Measurements from ENCODE around the gene SPTBN5.

SPTBN5 gene

DNA sequence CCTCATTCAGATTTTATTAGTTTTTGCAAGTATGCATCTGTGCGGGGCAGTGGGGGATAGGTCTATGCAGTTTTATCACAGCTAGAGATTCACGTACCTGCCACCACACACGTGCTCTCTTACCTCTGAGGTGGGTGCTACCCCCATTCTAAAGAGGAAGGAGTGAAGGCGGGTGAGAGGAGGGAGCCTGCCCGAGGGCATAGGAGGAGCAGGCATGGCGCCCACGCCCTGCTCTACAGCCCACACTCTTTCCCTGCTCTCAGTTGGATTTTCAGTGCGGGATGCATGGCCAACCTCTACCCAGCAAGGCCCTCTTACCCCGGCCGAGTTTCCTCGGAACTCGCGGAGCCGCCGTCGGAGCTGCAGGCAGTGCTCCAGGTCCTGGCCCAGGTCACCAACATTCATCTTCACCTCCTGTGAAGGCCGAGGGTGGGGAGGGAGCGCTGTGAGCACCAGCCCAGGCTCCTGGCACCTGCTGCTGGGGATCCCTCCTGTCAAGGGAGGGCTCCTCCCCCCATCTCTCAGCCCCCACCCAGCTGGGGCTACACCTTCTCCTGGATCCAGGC lies 28.3 kb downstream of the SPTBN5 start:
- no peak for DNase-seq (ENCODE audit: low spot score)

DNA sequence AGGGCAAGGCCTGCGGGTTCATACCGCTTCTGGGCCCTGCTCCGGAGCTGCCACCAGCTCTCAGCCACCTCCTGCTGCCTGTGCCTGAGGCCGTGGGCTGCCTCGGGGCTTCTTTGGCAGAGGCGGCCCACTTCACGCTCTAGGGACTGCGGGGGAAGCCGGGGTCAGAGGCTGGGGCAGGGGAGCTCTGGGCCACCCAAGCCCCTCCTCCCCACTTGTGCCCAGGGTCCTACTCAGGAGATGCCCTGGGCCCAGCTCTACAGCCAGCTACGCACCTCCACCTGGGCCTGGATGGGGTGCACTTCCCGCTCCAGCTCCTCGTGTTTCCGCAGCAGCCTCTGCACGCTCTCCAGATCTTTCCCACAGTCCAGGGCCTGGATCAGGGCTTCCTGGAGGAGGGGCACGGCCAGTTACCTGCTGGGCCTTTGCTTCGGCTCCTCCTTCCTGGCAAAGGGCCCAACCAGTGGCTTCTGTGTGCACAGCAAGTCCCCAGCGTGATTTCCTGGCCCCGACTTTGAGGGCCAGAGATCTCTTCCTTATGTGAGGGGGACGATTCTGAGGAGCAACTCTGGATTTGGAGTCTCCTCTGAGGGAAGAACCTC lies 31.2 kb downstream of the SPTBN5 start:
- DNase-seq (ENCODE audit: low spot score): no peak

DNA sequence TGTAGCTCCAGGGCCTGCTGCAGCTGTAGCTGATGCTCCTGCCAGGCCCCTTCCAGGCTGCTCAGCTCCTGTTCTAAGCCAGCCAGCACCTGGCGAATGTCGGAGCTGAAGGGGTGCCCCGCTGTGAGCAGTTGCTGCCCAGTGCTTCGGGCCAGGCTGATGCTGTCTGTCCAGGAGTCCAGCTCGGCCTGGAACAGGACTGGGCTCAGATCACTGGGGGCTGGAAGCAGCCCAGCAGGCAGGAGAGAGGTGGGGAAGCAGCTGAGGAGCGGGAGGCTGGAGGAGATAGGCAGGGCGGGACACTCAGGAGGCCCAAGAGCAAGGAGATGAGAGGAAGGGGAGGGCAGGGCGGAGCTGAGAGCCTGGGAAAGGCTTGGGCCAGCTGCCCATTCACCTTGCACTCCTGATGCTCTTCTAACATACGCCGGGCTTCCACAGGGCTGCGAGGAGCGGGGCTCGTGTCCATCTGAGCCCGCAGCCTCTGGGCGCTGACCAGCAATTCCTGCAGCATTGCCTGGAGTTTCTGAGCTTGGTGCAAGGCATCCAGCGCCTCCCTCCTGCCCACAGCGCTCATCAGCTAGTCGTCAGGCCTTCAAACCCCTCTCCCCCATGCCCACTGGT lies 32.0 kb downstream of the SPTBN5 start:
- DNase-seq (ENCODE audit: low spot score): no peak

DNA sequence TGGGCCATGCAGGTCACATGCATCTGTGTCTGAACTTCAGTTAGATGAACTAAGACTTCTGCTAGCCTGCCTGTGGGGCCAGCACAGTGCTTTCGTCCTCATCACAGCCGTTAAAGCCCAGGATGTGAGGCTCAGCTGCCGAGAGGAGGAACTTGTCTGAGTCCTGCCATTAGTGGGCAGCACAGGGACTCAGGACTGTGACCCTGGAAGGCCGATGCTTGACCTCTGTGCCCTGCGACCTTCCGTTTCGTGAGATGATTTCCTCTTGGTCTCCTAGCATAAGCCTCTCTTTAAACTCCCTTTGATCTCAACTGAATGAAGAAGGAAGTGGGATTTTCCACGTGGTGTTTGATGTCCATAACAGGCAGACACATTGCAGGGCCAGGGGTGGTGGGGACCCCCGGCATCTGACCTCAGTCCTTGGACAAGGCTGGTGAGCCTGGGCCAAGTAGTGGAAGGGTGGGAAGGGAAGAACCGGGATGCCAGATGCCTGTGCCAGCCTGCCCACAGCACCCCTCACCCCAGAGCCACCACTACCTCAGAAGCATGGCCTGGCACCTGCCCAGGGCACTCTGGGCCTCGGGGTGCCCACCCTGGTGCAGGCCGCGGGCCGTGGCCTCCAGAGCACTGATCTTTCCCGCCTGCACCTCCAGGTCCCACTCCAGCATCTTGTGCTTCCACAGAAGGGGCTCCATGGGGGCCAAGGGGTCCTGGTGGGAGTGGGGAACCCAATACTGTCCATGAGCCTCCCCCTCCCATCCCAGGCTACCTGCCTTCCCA lies 33.6 kb downstream of the SPTBN5 start:
- DNase-seq (ENCODE audit: low spot score): no peak

DNA sequence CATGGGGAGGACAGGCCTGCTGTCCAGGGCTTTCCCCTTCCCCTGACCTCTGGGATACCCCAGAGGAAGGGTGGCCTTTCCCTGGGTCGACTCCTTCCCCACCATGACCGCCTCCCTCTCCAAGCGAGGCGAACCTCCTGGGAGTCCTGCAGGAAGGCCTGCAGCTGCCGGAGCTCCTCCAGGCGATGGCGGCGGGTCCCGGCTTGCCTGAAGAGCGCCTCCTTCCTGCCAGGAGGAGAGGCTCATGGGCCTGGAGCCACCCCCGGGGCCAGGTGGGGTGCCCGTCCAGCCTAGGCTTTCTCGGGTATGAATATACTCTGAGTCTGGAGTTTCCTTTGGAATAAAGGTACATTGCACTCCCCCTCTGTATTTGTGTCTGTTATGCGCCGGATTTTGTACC lies 35.1 kb downstream of the SPTBN5 start:
- no peak for DNase-seq (ENCODE audit: low spot score)

DNA sequence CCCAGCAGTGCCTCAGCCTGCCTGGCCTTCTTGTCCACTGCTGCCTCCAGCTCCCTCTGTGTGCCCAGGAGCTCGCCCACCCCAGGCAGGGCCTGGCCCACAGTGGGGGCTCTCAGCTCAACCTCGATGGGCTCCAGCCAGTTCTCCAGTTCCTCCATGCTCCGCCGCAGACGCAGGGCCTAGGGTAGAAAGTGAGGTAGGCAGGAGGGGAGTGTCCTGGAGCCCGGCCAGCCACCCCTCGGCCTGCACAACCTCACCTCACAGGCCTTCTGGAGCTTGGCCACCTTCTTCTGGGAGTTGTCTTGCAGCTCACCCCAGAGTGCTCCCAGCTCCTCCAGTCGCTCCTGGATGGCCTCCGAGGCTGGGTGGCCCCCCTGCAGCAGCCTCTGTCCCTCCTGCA lies 36.5 kb downstream of the SPTBN5 start:
- DNase-seq (ENCODE audit: low spot score): no peak

DNA sequence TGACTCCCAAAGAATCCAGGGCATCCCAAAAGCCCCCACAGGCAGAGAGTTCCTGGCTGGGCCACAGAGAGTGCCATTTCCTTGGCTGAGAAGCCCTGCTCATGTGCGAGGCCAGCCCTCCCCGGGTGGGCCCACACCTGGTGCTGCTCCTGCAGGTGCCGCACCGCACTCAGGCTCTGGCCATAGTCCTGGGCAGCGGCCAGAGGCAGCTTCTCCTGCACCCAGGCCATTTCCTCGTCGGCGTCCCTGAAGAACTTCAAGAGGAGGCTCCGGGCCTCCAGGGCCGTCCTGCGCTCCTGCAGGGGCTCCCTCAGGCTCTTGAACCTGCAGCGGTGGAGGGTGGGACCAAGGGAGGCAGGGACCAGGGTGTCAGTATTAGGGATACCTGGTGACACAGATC lies 37.1 kb downstream of the SPTBN5 start:
- DNase-seq (ENCODE audit: low spot score): no peak

DNA sequence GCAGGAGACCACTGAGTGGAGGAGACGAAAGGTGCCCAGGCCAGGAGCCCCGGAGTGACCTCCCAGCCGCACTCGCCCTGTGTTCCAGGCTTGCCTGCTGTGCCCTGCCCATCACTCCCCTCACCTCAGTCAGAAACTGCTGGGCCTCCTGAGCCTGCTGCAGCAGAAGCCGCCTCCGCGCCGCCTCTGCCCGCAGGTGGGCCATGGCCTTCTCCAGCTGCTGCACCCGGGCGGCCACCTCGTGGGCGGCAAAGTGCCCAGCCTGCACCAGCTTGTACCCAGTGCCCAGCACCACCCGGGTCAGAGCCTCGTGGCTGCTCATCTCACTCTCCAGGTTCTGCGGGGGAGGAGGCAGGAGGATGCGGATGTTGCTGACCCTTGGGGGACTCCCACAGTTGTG lies 37.6 kb downstream of the SPTBN5 start:
- no peak for DNase-seq (ENCODE audit: low spot score)

DNA sequence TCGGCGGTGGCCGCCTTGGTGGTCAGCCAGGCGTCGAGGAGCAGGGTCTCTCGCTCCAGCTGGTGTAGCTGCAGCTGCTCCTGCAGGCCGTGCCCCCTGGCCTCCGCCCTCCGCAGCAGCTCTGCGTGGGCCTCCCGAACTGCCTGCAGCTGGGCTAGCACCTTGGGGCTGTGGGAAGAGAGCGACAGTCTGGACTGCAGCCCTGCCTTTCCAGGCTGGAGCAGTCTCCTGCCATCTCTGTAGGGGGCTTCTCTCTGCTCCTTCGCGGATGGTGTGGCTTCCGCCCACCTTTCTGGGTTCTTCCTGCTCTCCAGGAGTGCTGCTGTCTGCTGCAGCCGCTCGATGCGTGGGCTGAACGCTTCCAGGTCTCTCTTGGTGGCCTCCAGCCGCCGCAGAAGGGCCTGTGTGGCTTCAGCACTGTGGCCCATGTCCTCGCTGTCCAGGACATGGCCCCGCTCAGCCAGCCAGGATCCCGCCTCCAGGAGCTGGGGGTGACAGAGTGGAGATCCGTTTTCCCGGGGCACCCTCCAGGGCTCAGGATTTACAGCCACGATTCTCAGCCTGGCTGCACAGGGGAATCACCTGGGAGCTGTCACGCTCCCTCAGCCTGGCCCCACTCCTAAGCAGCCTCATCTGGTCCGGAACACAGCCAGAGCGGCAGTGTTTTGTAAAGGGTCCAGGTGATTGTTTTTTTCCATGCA lies 38.4 kb downstream of the SPTBN5 start:
- DNase-seq (ENCODE audit: low spot score): no peak

DNA sequence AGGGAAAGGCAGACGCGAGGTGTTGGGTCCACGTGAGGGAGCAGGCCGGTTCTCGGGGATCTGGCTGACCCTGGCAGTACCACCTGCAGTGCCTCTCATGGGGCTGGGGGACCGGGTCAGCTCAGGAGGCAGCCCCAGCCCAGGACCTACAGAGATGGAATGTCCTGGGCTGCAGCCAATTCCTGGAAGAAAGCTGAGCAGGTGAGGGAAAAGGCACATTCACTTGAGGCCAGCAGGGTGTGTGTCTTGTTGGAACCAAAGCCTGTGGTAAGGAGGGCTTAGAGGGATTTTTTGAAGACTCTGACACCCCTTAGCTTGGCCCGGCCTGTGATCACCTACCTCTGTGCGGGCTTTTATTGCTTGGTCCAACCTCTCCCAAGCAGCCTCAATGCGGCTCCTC lies 39.4 kb downstream of the SPTBN5 start:
- DNase-seq (ENCODE audit: low spot score): no peak

DNA sequence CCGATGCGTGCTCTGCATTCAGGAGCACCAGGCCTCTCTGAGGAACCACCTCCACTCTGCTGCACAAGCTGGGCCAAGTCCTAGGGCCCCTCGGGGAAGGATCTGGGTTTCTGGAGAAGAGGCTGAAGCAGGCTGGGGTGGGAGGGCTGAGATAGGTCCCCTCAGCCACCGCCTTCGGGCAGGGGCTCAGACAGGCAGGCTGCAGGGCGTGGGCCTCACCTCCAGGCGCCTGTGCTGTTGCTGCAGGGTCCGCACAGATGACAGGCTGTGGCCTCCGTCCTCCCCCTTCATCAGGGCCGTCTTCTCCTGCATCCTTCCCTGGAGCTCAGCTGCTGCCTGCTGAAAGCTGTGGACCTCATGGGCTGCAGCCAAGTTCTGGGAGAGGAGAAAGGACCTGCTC lies 40.0 kb downstream of the SPTBN5 start:
- no peak for DNase-seq (ENCODE audit: low spot score)

DNA sequence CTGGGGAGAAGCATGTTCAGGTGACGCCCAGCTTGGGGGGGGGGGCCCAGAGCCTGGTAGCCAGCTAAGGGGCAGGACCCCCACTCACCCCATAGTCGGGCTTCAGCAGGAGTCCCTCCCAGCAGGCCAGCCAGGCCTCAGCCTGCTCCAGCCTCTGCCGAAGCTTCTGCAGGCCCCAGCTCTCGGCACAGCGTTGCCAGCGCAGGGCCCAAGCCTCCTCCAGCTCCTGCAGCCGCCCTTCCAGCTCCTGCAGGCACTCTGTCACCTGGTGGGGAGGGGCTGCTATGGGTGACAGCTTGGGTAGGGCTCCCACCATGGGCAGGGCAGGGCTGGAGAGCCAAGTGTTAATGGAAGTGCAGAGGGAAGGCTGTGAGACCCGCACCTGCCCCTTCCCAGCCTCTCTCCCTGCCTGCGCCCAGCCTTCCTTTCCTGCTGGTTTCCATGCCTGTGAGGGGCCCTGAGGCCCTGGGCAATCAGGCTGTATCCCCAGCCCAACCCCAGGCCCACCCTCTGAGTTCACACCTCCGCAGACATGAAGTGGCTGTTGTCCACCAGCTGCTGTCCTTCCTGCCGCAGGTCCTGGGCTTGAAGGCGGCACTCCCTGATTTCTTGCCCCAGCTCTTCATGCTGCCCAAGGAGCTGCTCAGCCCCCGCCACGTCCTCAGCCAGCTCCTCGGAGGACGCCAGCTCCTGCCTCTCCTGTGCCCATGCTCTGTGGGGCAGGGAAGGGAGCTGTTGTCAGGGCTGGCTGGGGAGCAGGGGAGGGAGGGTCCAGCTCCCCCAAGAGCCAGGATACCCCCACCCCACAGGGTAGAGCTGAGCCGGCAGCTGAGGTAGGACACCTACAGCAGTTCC lies 40.9 kb downstream of the SPTBN5 start:
- no peak for DNase-seq (ENCODE audit: low spot score)

DNA sequence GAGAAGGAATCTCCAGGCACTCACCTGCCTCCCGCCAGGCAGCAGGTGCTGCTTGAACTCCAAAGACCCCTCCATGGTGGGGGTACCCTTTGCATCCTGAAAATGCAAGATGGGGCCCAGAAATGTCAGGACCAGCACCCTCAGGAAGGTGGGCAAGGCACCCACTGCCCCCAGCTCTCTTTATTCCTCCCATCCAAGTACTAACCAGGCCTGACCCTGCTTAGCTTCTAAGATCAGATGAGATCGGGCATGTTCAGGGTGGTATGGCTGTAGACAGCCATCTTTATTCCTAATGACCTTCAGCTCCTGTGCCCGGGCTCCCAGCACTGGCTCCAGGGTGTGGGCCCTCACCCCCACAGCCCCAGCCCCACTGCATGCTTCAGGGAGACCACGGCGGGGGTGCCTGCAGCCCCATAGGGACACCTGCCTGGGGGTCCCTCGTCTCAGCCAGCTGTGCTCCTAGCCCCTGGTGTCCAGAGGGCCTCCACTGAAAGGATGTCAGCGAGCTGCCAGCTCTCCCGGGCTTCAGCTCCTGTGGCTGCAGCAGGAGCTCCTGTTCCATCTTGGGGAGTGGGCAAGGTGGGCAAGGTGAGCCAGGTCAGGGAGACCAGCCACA lies 42.0 kb downstream of the SPTBN5 start:
- no peak for DNase-seq (ENCODE audit: low spot score)

DNA sequence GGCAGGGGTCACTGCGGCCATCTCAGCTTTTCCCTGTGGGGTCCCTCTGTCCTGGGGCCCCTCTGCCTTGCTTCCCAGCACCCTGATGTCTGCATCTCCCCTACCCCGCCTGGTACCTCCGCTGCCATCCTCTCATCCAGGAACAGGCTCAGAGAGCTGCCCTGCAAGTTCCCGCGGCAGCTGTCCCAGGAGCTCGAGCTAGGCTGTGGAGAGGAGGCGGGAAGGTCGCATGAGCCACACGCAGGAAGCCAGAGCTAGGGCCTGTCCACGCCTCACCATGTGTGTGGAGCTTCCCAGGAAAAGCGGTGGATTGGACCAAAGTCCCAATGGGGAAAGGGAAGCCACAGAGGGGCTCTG lies 42.7 kb downstream of the SPTBN5 start:
- no peak for DNase-seq (ENCODE audit: low spot score)

DNA sequence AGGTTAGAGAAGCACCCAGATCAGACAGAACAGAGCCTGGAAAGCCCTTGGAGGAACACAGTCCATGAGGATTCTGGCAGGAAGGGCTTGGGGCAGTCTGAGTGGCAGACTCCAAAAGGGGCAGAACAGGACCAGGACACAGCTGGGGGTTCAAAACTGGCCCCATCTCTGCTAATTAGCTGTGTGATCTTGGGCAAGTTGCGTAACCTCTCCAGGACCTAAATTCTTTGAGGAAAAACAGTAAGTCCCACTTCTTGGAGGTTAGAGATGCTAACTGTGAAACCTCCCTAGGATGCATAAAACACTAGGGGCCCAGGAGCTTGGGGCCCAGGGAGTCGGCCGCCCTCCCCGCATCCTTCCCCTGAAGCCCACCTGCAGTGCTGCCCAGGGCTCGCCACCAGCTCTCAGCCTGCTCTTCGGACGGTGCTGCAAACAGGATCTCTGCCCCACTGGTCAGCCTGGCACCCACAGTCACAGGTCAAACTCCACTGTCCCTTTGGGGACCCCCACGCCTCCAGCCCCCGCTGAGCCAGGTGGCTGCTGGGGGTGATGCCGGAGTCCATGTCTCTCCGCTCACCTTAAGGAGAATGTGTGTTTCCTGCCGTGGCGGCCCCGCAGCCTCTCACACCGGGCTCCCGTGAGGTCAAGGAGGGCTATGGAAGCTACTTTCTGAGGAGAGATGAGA lies 43.2 kb downstream of the SPTBN5 start:
- no peak for DNase-seq (ENCODE audit: low spot score)

DNA sequence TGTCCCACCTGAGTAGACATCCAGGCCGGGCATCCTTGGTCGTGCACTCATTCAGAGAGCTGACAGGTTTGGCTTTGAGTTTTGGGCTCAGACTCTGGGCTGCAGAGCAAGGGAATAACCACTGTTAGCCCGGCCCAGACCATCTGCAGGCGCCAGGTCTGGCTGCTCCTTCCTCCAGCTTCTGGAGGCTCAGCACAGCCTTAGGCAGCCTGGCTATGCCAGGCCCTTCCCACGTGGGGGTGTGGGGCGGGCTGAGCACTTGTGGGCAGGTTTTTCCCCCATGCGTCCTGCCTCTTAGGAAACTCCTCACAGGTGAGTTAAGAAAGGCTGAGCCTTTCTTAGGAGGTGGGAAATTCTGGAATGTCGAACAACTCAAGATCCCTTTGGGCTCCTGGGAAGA lies 44.0 kb downstream of the SPTBN5 start:
- DNase-seq (ENCODE audit: low spot score): no peak

DNA sequence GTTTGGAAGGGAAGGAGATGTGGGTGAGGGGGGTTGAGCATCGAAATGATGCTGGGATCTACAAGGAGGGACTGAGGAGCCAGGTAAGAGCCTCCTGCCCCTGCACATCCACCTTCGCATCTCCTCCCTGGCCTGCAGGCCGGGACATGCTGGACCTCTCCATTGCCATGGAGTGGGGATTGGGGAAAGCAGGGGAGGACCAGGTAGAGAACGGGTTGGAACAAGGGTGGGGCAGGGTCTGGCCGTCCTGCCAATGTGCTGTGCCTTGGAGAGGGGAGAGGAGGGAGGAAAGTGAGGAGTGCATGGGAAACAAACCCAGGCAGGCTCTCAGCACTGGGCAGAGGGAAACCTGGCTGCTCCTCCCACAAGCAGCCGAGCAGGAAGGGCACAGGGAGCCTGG lies 44.6 kb downstream of the SPTBN5 start:
- DNase-seq (ENCODE audit: low spot score): no peak

DNA sequence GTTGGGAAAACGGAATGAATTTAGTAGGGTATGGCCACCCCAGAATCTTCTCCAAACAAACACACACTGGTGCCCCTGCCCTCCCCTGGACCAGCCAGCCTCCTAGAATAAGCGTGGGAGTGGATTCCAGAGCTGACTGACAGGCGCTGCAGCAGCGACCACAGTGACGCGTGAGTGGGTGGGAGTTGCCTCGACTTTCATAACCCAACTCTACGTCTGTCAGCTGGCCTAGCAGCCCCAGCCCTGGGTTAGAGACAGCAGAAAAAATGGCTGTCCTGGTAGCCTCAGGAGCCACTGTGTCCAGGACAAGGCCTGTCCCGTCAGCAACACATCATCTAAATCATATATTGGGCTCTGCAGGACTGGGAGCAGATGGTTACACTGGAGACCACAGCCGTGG lies 45.2 kb downstream of the SPTBN5 start:
- no peak for DNase-seq (ENCODE audit: low spot score)

DNA sequence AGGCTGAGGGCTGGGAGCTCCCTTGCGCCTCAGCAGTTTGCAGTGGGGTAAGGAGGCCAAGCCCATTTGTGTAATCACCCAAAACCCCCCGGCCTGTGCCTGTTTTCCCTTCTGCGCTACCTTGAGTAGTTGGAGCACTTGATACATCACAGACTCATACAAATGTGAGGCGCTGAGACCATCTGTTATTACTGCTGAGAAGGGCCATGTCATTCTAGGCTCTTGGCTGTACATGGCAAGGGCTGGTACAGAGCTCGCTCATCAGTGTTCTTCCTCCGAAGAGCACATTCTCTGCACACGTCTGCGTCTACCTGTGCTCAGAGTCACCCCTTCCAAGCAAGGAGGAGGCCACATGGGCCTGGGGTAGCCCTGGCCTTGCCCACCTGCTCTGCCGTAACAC lies 45.9 kb downstream of the SPTBN5 start:
- DNase-seq (ENCODE audit: low spot score): no peak

DNA sequence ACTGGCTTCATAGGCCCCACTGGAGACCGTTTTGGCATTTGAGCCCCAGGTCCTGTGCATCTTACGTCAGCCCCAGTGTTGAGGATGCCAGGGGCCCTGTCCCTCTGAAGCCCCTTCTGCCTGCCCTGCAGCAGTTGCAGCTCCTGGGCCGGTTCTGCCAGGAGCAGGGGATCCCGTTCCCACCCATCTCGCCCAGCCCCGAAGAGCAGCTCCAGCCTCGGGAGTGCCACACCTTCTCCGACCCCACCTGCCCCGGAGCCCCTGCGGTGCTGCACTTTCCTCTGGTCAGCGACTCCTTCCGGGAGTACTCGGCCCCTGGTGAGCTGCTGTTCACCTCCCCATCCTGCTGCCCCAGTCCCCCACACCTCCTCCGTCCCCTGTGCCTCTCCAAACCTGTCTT lies 46.6 kb downstream of the SPTBN5 start:
- no peak for DNase-seq (ENCODE audit: low spot score)

DNA sequence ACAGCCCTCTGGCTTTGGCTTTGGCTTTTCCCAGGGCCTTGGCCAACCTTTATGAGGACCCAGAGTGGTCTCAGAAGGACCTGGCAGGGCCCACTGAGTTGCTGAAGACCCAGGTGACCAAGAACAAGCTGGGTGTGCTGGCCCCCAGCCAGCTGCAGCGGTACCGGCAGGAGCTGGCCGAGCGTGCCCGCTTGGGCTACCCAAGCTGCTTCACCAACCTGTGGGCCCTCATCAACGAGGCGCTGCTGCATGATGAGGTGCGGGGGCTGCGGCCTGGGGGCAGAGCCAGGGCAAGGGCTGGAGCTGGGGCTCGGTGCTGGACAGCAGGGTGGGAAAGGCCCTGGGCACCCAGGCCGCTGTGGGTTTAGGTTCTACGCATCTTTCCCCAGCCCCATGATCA lies 49.0 kb downstream of the SPTBN5 start:
- DNase-seq (ENCODE audit: low spot score): no peak
